ENCODE data around the gene METRNL.
"Not testable (repeated sequence)": the region's sequence is repeated elsewhere in the genome, so short reads cannot be mapped to it uniquely, and the experiment has no call there.

Gene METRNL

GRCh38 chr17:83036193-83036592, 43.2 kb upstream of the METRNL start:
- no peak overlapping the region for H3K4me3 ChIP-seq (ENCODE audit: low read depth, low read length)
- TF ChIP-seq CTCF (IDR thresholded peaks at IDR 0.05; ENCODE audit: borderline replicate concordance, insufficient read depth, low read depth, low read length), result no peak

GRCh38 chr17:83036666-83037065, 42.7 kb upstream of the METRNL start:
- no peak for TF ChIP-seq CTCF (IDR thresholded peaks at IDR 0.05; ENCODE audit: borderline replicate concordance, insufficient read depth, low read depth, low read length)
- H3K4me3 ChIP-seq (ENCODE audit: low read depth, low read length), result no peak overlapping the region

GRCh38 chr17:83037084-83037873, 42.1 kb upstream of the METRNL start:
- TF ChIP-seq CTCF (IDR thresholded peaks at IDR 0.05; ENCODE audit: borderline replicate concordance, insufficient read depth, low read depth, low read length), result no peak
- no peak overlapping the region for H3K4me3 ChIP-seq (ENCODE audit: low read depth, low read length)

GRCh38 chr17:83037874-83038165, 41.6 kb upstream of the METRNL start:
- TF ChIP-seq CTCF (IDR thresholded peaks at IDR 0.05; ENCODE audit: borderline replicate concordance, insufficient read depth, low read depth, low read length), result no peak
- H3K4me3 ChIP-seq (ENCODE audit: low read depth, low read length), result no peak overlapping the region

- H3K4me3 ChIP-seq (ENCODE audit: low read depth, low read length), result not testable (repeated sequence)
Observed at GRCh38 chr17:83038983-83039382, 40.4 kb upstream of the METRNL start.

GRCh38 chr17:83041305-83041704, 38.1 kb upstream of the METRNL start:
- TF ChIP-seq CTCF (IDR thresholded peaks at IDR 0.05; ENCODE audit: borderline replicate concordance, insufficient read depth, low read depth, low read length), result no peak
- no peak overlapping the region for H3K4me3 ChIP-seq (ENCODE audit: low read depth, low read length)

- no peak for TF ChIP-seq CTCF (IDR thresholded peaks at IDR 0.05; ENCODE audit: borderline replicate concordance, insufficient read depth, low read depth, low read length)
- H3K4me3 ChIP-seq (ENCODE audit: low read depth, low read length), result no peak overlapping the region
Observed at GRCh38 chr17:83042522-83043158, 36.8 kb upstream of the METRNL start.

- H3K4me3 ChIP-seq (ENCODE audit: low read depth, low read length), result not testable (repeated sequence)
Observed at GRCh38 chr17:83044479-83044878, 34.9 kb upstream of the METRNL start.
